Frontal cortex (tissue), 4 donors: ENCODE data around the gene LONRF2. TPM values are rescaled to one million over a fixed set of nuclear protein-coding genes. Genes with fewer than 3 reads are reported as not detected.

Experiments used
- DNase-seq, 2 donors: peaks; one replicate each; pipeline ENCODE4 v3.0.0; 2012; ENCODE audit warnings: low spot score in 2 of 2
- FAIRE-seq: peaks from 2 replicates; lab custom pipeline; 2012; peaks lifted over from hg19 to GRCh38; lab: Jason Lieb, UNC
- total RNA-seq: library from RNA; depleted of rRNA; stranded (reverse); fragments of >200 nt; gene quantifications from one replicate; pipeline ENCODE4 v1.2.3, GENCODE V29; 2014
- donor health status: control.
- donor health status: control.
- donor health status: control.

The LONRF2 gene
- total RNA-seq, 1 donor from 2014 or later, result 47.3 TPM

- FAIRE-seq (no peak), DNase-seq (peak in 1 of 2 donors; percentile 60)
These were observed 79.2 kb downstream of the LONRF2 start for GRCh38 chr2:100242891-100243619.

- no peak for FAIRE-seq
- no peak for DNase-seq
These were observed 79.8 kb downstream of the LONRF2 start for GRCh38 chr2:100242476-100242875.

GRCh38 chr2:100241236-100241635, 81.1 kb downstream of the LONRF2 start:
- FAIRE-seq, result no peak
- no peak for DNase-seq

GRCh38 chr2:100240386-100240785, 81.9 kb downstream of the LONRF2 start:
- DNase-seq (no peak), FAIRE-seq (no peak)

- no peak for DNase-seq
These were observed 82.7 kb downstream of the LONRF2 start for GRCh38 chr2:100239486-100240210.

GRCh38 chr2:100238471-100238870, 83.8 kb downstream of the LONRF2 start:
- DNase-seq, result no peak
- FAIRE-seq, result no peak

More at GRCh38 chr2:100239486-100240210, 82.7 kb downstream of the LONRF2 start:
- FAIRE-seq, result no peak

- DNase-seq (no peak), FAIRE-seq (no peak)
These were observed 84.5 kb downstream of the LONRF2 start for GRCh38 chr2:100237770-100238169.

GRCh38 chr2:100237163-100237562, 85.1 kb downstream of the LONRF2 start:
- DNase-seq (no peak), FAIRE-seq (no peak)

GRCh38 chr2:100236166-100236565, 86.1 kb downstream of the LONRF2 start:
- FAIRE-seq, result no peak

GRCh38 chr2:100235581-100235980, 86.7 kb downstream of the LONRF2 start:
- FAIRE-seq, result no peak
- DNase-seq, result no peak

More at GRCh38 chr2:100236166-100236565, 86.1 kb downstream of the LONRF2 start:
- no peak for DNase-seq

- FAIRE-seq (no peak), DNase-seq (no peak)
These were observed 87.2 kb downstream of the LONRF2 start for GRCh38 chr2:100235098-100235497.

- FAIRE-seq (no peak), DNase-seq (no peak)
These were observed 88.2 kb downstream of the LONRF2 start for GRCh38 chr2:100234141-100234540.

- no peak for FAIRE-seq
These were observed 89.2 kb downstream of the LONRF2 start for GRCh38 chr2:100233061-100233460.

GRCh38 chr2:100230754-100231153, 91.5 kb downstream of the LONRF2 start:
- no peak for FAIRE-seq

More at GRCh38 chr2:100233061-100233460, 89.2 kb downstream of the LONRF2 start:
- DNase-seq, result no peak

GRCh38 chr2:100228967-100229366, 93.3 kb downstream of the LONRF2 start:
- FAIRE-seq, result no peak
- DNase-seq, result no peak

More at GRCh38 chr2:100230754-100231153, 91.5 kb downstream of the LONRF2 start:
- DNase-seq, result no peak

- FAIRE-seq (no peak), DNase-seq (no peak)
These were observed 93.9 kb downstream of the LONRF2 start for GRCh38 chr2:100228415-100228814.

- FAIRE-seq, result no peak
These were observed 97.2 kb downstream of the LONRF2 start for GRCh38 chr2:100224988-100225710.

GRCh38 chr2:100223502-100223901, 98.8 kb downstream of the LONRF2 start:
- DNase-seq (no peak), FAIRE-seq (no peak)

More at GRCh38 chr2:100224988-100225710, 97.2 kb downstream of the LONRF2 start:
- DNase-seq, result no peak
